OCI-LY3 (cell line): ENCODE measurements around the gene APOL2.

ENCODE experiments used
- EZH2phosphoT487 ChIP-seq: fragments of 200-600 bp; shearing (Covaris generic); IDR thresholded peaks from 2 replicates; pipeline ENCODE4 v1.6.1; 2018; ENCODE audit warnings: antibody characterized with exemption, mixed run types, low read depth
- TF ChIP-seq, protein P1 (sequence below): fragments of 200-600, 300-600 bp; sonication (generic); IDR thresholded peaks from 2 replicates; pipeline ENCODE4 v1.5.1; 2014; ENCODE audit warnings: antibody characterized with exemption, low read length, low read depth

DNA sequence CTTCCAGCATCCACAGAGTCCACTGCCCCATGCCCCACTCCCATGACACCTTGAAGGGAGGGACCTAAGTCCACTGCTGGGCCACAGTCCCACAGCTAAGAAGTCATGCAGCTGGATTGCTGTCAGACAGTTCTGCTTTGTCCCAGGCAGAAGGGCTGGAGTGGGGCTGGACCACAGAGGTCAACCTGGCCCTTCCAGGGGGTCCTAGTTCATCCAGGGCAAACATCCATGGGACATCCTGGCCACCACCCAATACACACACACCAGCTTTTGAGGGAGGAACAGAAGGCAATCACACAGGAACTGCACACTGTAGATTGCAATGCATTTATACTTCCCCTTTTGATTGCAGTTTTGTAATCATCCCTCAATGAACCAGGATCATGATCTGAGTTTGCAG, 26.4 kb downstream of the APOL2 start:
- TF ChIP-seq, protein P1, sequence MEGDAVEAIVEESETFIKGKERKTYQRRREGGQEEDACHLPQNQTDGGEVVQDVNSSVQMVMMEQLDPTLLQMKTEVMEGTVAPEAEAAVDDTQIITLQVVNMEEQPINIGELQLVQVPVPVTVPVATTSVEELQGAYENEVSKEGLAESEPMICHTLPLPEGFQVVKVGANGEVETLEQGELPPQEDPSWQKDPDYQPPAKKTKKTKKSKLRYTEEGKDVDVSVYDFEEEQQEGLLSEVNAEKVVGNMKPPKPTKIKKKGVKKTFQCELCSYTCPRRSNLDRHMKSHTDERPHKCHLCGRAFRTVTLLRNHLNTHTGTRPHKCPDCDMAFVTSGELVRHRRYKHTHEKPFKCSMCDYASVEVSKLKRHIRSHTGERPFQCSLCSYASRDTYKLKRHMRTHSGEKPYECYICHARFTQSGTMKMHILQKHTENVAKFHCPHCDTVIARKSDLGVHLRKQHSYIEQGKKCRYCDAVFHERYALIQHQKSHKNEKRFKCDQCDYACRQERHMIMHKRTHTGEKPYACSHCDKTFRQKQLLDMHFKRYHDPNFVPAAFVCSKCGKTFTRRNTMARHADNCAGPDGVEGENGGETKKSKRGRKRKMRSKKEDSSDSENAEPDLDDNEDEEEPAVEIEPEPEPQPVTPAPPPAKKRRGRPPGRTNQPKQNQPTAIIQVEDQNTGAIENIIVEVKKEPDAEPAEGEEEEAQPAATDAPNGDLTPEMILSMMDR, result no peak
- no peak for TF ChIP-seq EZH2phosphoT487
